HepG2 (cell line): ENCODE data around the gene OBP2A. TPM values are rescaled to one million over a fixed set of nuclear protein-coding genes. Genes with fewer than 3 reads are reported as not detected.

ENCODE experiments used
- ATAC-seq: fragments of 200-7000 bp; cut with Tn5 transposase; 3 replicates; pipeline ENCODE4 v1.9.1; 2020; ENCODE audit warnings: mild to moderate bottlenecking, moderate library complexity
- BruUV-seq: library from RNA; stranded (reverse); fragments of 400-500 nt; replicated peaks from 2 replicates; lab custom pipeline; 2021; lab: Mats Ljungman, UMichigan
- CTCF ChIA-PET: fragments of 300-600 bp; formaldehyde crosslinking; extraction: SDS; loops from one replicate; lab custom pipeline; 2021; ENCODE audit warnings: low total read pairs, inconsistent platforms, low intra/inter-chr PET ratio; lab: Yijun Ruan, JAX
- POLR2A ChIA-PET: fragments of 350-600 bp; sonication (Branson Sonifier 250); formaldehyde crosslinking; loops from one replicate; lab custom pipeline; 2020; ENCODE audit warnings: antibody characterized with exemption, inconsistent platforms; lab: Yijun Ruan, JAX
- DNase-seq: peaks from one replicate; pipeline ENCODE4 v3.0.0-alpha.2; 2015; ENCODE audit warnings: low spot score
- FAIRE-seq: peaks from 3 replicates; lab custom pipeline; 2011; peaks lifted over from hg19 to GRCh38; lab: Jason Lieb, UNC
- H2AFZ ChIP-seq: one replicate; pipeline ENCODE4 v1.6.1; 2011; ENCODE audit warnings: low read length, inconsistent platforms
- H3K27ac ChIP-seq: fragments of 300-600 bp; 3 replicates; pipeline ENCODE4 v1.8.0; 2011; ENCODE audit warnings: mixed run types, mild to moderate bottlenecking, mixed read lengths, low read length, inconsistent platforms; ENCODE audit not compliant: insufficient read depth; ENCODE audit errors: extremely low read length
- H3K27me3 ChIP-seq, 2 experiments: fragments of 200-600 bp in 1 of 2; 2 replicates in 1 of 2; 3 replicates in 1 of 2; pipeline versions ENCODE4 v1.6.0 to v1.8.0; 2011; ENCODE audit warnings: low read length in 2 of 2, mild to moderate bottlenecking in 2 of 2, moderate library complexity in 2 of 2, inconsistent platforms in 1 of 2; ENCODE audit not compliant: insufficient read depth in 2 of 2, control insufficient read depth in 1 of 2
- H3K36me3 ChIP-seq, 2 experiments: fragments of 200-600 bp in 1 of 2; replicated peaks in 1 of 2; 2 replicates in 1 of 2; 3 replicates in 1 of 2; pipeline versions ENCODE4 v1.5.1 to v1.8.0; 2011; ENCODE audit warnings: low read length in 2 of 2, inconsistent platforms in 1 of 2; ENCODE audit not compliant: insufficient read depth in 2 of 2, control insufficient read depth in 1 of 2
- H3K4me1 ChIP-seq: 2 replicates; pipeline ENCODE4 v1.5.1; 2012; ENCODE audit warnings: low read length, inconsistent platforms; ENCODE audit not compliant: insufficient read depth
- H3K4me2 ChIP-seq: 2 replicates; pipeline ENCODE4 v1.6.0; 2011; ENCODE audit warnings: low read depth, low read length, inconsistent platforms
- H3K4me3 ChIP-seq, 3 experiments: fragments of 200-600 bp in 1 of 3; sonication (generic), shearing (Covaris generic) in 1 of 3; replicated peaks in 1 of 3; 2 replicates each; pipeline ENCODE4 v1.5.1; 2011 to 2016; ENCODE audit warnings: low read length in 3 of 3, inconsistent platforms in 2 of 3, low read depth in 2 of 3, mild to moderate bottlenecking in 2 of 3, control low read depth in 1 of 3, mixed read lengths in 1 of 3; ENCODE audit not compliant: insufficient read depth in 1 of 3
- H3K79me2 ChIP-seq: one replicate; pipeline ENCODE4 v1.6.1; 2011; ENCODE audit warnings: low read length, inconsistent platforms; ENCODE audit not compliant: insufficient read depth
- H3K9ac ChIP-seq: 2 replicates; pipeline ENCODE4 v1.6.0; 2011; ENCODE audit warnings: mild to moderate bottlenecking, low read depth, low read length, inconsistent platforms; ENCODE audit not compliant: insufficient read depth
- H3K9me3 ChIP-seq: 2 replicates; pipeline ENCODE4 v1.5.1; 2012; ENCODE audit warnings: mild to moderate bottlenecking, low read length
- H4K20me1 ChIP-seq: 2 replicates; pipeline ENCODE4 v1.6.0; 2011; ENCODE audit warnings: inconsistent platforms, mild to moderate bottlenecking, low read length, moderate library complexity; ENCODE audit not compliant: insufficient read depth
- CCDC6 ChIP-seq: sonication (generic); formaldehyde crosslinking; IDR thresholded peaks from 2 replicates; pipeline ENCODE4 v1.8.1; 2022; ENCODE audit warnings: mild to moderate bottlenecking, missing genetic modification reagents, moderate library complexity
- FOXM1 ChIP-seq: sonication (generic); formaldehyde crosslinking; IDR thresholded peaks from 2 replicates; pipeline ENCODE4 v1.5.0; 2020; ENCODE audit warnings: missing genetic modification reagents
- HDAC2 ChIP-seq: sonication (generic); formaldehyde crosslinking; IDR thresholded peaks from 2 replicates; pipeline ENCODE4 v1.4.0; 2020; ENCODE audit warnings: missing genetic modification reagents
- HOXA7 ChIP-seq: sonication (generic); formaldehyde crosslinking; IDR thresholded peaks from 2 replicates; pipeline ENCODE4 v1.8.1; 2022; ENCODE audit warnings: mild to moderate bottlenecking, missing genetic modification reagents, moderate library complexity
- KDM2A ChIP-seq: sonication (generic); formaldehyde crosslinking; IDR thresholded peaks from 2 replicates; pipeline ENCODE4 v1.4.0; 2020; ENCODE audit warnings: low read depth, missing genetic modification reagents, borderline replicate concordance
- KDM4B ChIP-seq: sonication (generic); formaldehyde crosslinking; IDR thresholded peaks from 2 replicates; pipeline ENCODE4 v1.4.0; 2020; ENCODE audit warnings: missing genetic modification reagents
- MTA1 ChIP-seq: sonication (generic); formaldehyde crosslinking; IDR thresholded peaks from 2 replicates; pipeline ENCODE4 v1.4.0; 2020; ENCODE audit warnings: missing genetic modification reagents, mild to moderate bottlenecking, borderline replicate concordance
- MTA3 ChIP-seq: sonication (generic); formaldehyde crosslinking; IDR thresholded peaks from 2 replicates; pipeline ENCODE4 v1.4.0; 2020; ENCODE audit warnings: missing genetic modification reagents
- ZFP36 ChIP-seq: fragments of 150-350 bp; IDR thresholded peaks from 2 replicates; pipeline ENCODE4 v1.6.1; 2018; ENCODE audit warnings: borderline replicate concordance, low read length, low read depth; ENCODE audit not compliant: partially characterized antibody
- ZFX ChIP-seq: sonication (generic); formaldehyde crosslinking; IDR thresholded peaks from 2 replicates; pipeline ENCODE4 v1.4.0; 2020; ENCODE audit warnings: mild to moderate bottlenecking, low read depth, missing genetic modification reagents, moderate library complexity
- ZNF296 ChIP-seq: sonication (generic); formaldehyde crosslinking; conservative IDR thresholded peaks from 2 replicates; pipeline ENCODE4 v1.5.0; 2020; ENCODE audit warnings: mild to moderate bottlenecking, missing genetic modification reagents
- ZNF30 ChIP-seq: sonication (generic); formaldehyde crosslinking; IDR thresholded peaks from 2 replicates; pipeline ENCODE4 v1.5.0; 2020; ENCODE audit warnings: mild to moderate bottlenecking, missing genetic modification reagents
- ZNF552 ChIP-seq: sonication (generic); formaldehyde crosslinking; IDR thresholded peaks from 2 replicates; pipeline ENCODE4 v1.9.0; 2022; ENCODE audit warnings: missing genetic modification reagents, mild to moderate bottlenecking, borderline replicate concordance
- ZNF749 ChIP-seq: sonication (generic); formaldehyde crosslinking; IDR thresholded peaks from 2 replicates; pipeline ENCODE4 v1.8.0; 2022; ENCODE audit warnings: mild to moderate bottlenecking, missing genetic modification reagents, moderate library complexity, borderline replicate concordance
- ZSCAN22 ChIP-seq: sonication (generic); formaldehyde crosslinking; IDR thresholded peaks from 2 replicates; pipeline ENCODE4 v1.4.0; 2020; ENCODE audit warnings: mild to moderate bottlenecking, missing genetic modification reagents
- WGBS: methylation state at CpG from one replicate; pipeline ENCODE4 v1.1.6; 2017; ENCODE audit warnings: low lambda C conversion rate; 5-methylcytosine and 5-hydroxymethylcytosine counted together
- in situ Hi-C: cut with HindIII; loops from 2 replicates; pipeline ENCODE4 v1.10.0; 2017; ENCODE audit warnings: low pct_unique_long_range_greater_than_20kb; ENCODE audit not compliant: extremely low pct_ligation_motif_present
- intact Hi-C: fragments of 100-400 bp; cut with micrococcal nuclease; formaldehyde crosslinking; loops from one replicate; pipeline ENCODE4 v1.10.0; 2022; ENCODE audit not compliant: unreplicated experiment
- polyA plus RNA-seq, 8 experiments: library from polyadenylated mRNA; depleted of rRNA in 3 of 8; stranded (reverse) in 7 of 8; unstranded in 1 of 8; fragments of >200 nt; fragmentation: Illumina TruSeq in 4 of 8; extraction: Trizol in 4 of 8; gene quantifications; 2 replicates each; pipeline versions ENCODE4 v1.2.1 to v1.2.3, GENCODE V29; 2011 to 2016; ENCODE audit warnings: low read depth in 4 of 8, missing spikeins in 1 of 8, mixed read lengths in 1 of 8; ENCODE audit not compliant: insufficient read depth in 1 of 8
- total RNA-seq, 5 experiments: library from RNA; depleted of rRNA; stranded (reverse); fragments of >200 nt; fragmentation: Illumina TruSeq; extraction: Trizol; gene quantifications; 2 replicates each; pipeline ENCODE4 v1.2.3, GENCODE V29; 2016; ENCODE audit warnings: low read depth in 1 of 5
- TF ChIP-seq, protein P1 (sequence below): sonication (generic); formaldehyde crosslinking; IDR thresholded peaks from 2 replicates; pipeline ENCODE4 v1.4.0; 2020; ENCODE audit warnings: low read depth, mild to moderate bottlenecking, missing genetic modification reagents
- TF ChIP-seq, protein P2 (sequence below): sonication (generic); formaldehyde crosslinking; IDR thresholded peaks from 2 replicates; pipeline ENCODE4 v1.5.1; 2020; ENCODE audit warnings: mild to moderate bottlenecking, missing genetic modification reagents, borderline replicate concordance
- TF ChIP-seq, protein P3 (sequence below), 2 experiments: sonication (generic) in 1 of 2; formaldehyde crosslinking in 1 of 2; IDR thresholded peaks; 2 replicates each; pipeline versions ENCODE4 v1.5.1 to v1.6.1; 2011 to 2020; ENCODE audit warnings: borderline replicate concordance in 1 of 2, low read depth in 1 of 2, low read length in 1 of 2, mild to moderate bottlenecking in 1 of 2, missing genetic modification reagents in 1 of 2, moderate library complexity in 1 of 2

Gene OBP2A
- total and polyA plus RNA-seq, 2 of the 13 experiments (the other 11 are each of a cell fraction or from before 2014, with no cell fraction given), result 0.32 TPM; not detected in 1

DNA sequence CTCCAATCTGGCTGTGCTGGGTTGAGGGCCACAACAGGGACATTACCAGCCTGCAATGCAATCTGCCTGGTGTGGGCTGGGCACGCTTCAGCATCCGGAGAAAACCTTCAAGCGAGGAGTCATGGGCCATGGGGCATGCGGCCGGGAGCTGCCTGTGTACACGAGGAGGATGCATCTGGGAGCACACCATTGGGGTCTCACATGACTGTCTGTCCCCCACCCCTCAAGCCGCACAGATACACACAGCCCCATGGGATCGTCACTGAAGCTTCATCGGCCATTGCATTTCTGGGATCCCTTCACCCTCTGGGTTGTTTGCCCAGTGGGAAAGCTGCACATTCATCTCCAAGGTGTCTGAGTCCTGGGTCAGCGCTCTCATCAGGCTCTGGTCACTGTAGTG, 14.8 kb upstream of the OBP2A start:
- DNase-seq, result no peak
- no CpG with 5 or more reads among the region's 10 CpGs for WGBS

More for the DNA sequence above, 14.8 kb upstream of the OBP2A start:
- H3K36me3 ChIP-seq, result no peaks in the 10 kb centered on the region
- no peak overlapping the region for H3K9ac ChIP-seq
- TF ChIP-seq ZNF30 (CRISPR knock-in tag) (no peak), ZNF552 (CRISPR knock-in tag) (no peak), ZNF749 (CRISPR knock-in tag) (no peak), KDM2A (CRISPR knock-in tag) (no peak), ZSCAN22 (CRISPR knock-in tag) (no peak), KDM4B (CRISPR knock-in tag) (no peak), MTA1 (CRISPR knock-in tag) (no peak), ZFP36 (no peak), CCDC6 (CRISPR knock-in tag) (no peak), MTA3 (CRISPR knock-in tag) (no peak), FOXM1 (CRISPR knock-in tag) (no peak), HDAC2 (CRISPR knock-in tag) (no peak), ZNF296 (CRISPR knock-in tag) (no peak), HOXA7 (no peak), ZFX (no peak)
- TF ChIP-seq, protein P1, sequence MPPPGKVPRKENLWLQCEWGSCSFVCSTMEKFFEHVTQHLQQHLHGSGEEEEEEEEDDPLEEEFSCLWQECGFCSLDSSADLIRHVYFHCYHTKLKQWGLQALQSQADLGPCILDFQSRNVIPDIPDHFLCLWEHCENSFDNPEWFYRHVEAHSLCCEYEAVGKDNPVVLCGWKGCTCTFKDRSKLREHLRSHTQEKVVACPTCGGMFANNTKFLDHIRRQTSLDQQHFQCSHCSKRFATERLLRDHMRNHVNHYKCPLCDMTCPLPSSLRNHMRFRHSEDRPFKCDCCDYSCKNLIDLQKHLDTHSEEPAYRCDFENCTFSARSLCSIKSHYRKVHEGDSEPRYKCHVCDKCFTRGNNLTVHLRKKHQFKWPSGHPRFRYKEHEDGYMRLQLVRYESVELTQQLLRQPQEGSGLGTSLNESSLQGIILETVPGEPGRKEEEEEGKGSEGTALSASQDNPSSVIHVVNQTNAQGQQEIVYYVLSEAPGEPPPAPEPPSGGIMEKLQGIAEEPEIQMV, result no peak
- TF ChIP-seq, protein P2, sequence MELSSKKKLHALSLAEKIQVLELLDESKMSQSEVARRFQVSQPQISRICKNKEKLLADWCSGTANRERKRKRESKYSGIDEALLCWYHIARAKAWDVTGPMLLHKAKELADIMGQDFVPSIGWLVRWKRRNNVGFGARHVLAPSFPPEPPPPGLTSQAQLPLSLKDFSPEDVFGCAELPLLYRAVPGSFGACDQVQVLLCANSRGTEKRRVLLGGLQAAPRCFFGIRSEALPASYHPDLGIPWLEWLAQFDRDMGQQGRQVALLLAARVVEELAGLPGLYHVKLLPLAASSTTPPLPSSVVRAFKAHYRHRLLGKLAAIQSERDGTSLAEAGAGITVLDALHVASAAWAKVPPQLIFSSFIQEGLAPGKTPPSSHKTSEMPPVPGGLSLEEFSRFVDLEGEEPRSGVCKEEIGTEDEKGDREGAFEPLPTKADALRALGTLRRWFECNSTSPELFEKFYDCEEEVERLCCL (CRISPR knock-in tag), result no peak
- TF ChIP-seq, protein P3, sequence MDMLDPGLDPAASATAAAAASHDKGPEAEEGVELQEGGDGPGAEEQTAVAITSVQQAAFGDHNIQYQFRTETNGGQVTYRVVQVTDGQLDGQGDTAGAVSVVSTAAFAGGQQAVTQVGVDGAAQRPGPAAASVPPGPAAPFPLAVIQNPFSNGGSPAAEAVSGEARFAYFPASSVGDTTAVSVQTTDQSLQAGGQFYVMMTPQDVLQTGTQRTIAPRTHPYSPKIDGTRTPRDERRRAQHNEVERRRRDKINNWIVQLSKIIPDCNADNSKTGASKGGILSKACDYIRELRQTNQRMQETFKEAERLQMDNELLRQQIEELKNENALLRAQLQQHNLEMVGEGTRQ (IDR thresholded peaks at IDR 0.05; ENCODE audit: low read depth, low read length), result no peak
- TF ChIP-seq, protein P3 (CRISPR knock-in tag; IDR thresholded peaks at IDR 0.05; ENCODE audit: borderline replicate concordance), result no peak
- CTCF ChIA-PET, result no interaction called here
- no peaks in the 10 kb centered on the region; the same call in 1 of the 2 replicates for H3K4me1 ChIP-seq
- intact Hi-C loops, result no loop called here
- H3K9me3 ChIP-seq, result no peaks in the 10 kb centered on the region
- BruUV-seq, result no TSS peak
- H3K27me3 ChIP-seq, result peaks cover 0 to 33% of the 10 kb centered on the region in 2 experiments; a peak in 3 of 5 replicates
- H2AFZ ChIP-seq, result no peak overlapping the region
- POLR2A ChIA-PET, result no interaction called here
- H3K79me2 ChIP-seq, result no peaks in the 10 kb centered on the region
- in situ Hi-C loops, result no loop called here
- no peaks in the 10 kb centered on the region for H4K20me1 ChIP-seq
- no peak for FAIRE-seq
- H3K4me3 ChIP-seq, result no peak overlapping the region
- H3K4me2 ChIP-seq, result no peak overlapping the region
- no peak for ATAC-seq
- H3K27ac ChIP-seq, result no peak overlapping the region
